Endothelial cell of umbilical vein (primary cell): ENCODE data around the gene ZBTB12. TPM values are rescaled to one million over a fixed set of nuclear protein-coding genes. Genes with fewer than 3 reads are reported as not detected.

Source experiments
- BruUV-seq: library from RNA; stranded (reverse); fragments of 400-500 nt; replicated peaks from 2 replicates; lab custom pipeline; 2021; lab: Mats Ljungman, UMichigan
- CTCF ChIA-PET: fragments of 300-600, 350-600 bp; sonication (Branson Sonifier 250); formaldehyde crosslinking; loops from one replicate; lab custom pipeline; 2021; ENCODE audit warnings: antibody characterized with exemption, inconsistent platforms; lab: Charles Lee
- POLR2A ChIA-PET: fragments of 300-600, 350-600 bp; sonication (Branson Sonifier 250); formaldehyde crosslinking; loops from one replicate; lab custom pipeline; 2021; ENCODE audit warnings: antibody characterized with exemption, inconsistent platforms; lab: Charles Lee
- DNase-seq: peaks from one replicate; pipeline ENCODE4 v3.0.0-alpha.2; 2011; ENCODE audit warnings: low read depth, low spot score
- FAIRE-seq: peaks from 2 replicates; lab custom pipeline; 2011; peaks lifted over from hg19 to GRCh38; lab: Jason Lieb, UNC
- H2AFZ ChIP-seq: 2 replicates; pipeline ENCODE4 v1.6.0; 2012; ENCODE audit warnings: low read depth, low read length, control low read depth, inconsistent platforms
- H3K27ac ChIP-seq: 2 replicates; pipeline ENCODE4 v1.5.1; 2011; ENCODE audit warnings: low read depth, mild to moderate bottlenecking, control low read depth, low read length, moderate library complexity; ENCODE audit not compliant: insufficient read depth
- H3K27me3 ChIP-seq, 2 experiments: 2 replicates each; pipeline versions ENCODE4 v1.6.0 to v1.6.1; 2011; ENCODE audit warnings: low read length in 2 of 2, mixed read lengths in 1 of 2; ENCODE audit not compliant: control insufficient read depth in 2 of 2, insufficient read depth in 2 of 2
- H3K36me3 ChIP-seq, 2 experiments: 2 replicates in 1 of 2; 3 replicates in 1 of 2; pipeline ENCODE4 v1.5.1; 2011; ENCODE audit warnings: low read length in 2 of 2, mild to moderate bottlenecking in 1 of 2, moderate library complexity in 1 of 2; ENCODE audit not compliant: control insufficient read depth in 2 of 2, insufficient read depth in 2 of 2; ENCODE audit errors: extremely low read depth in 1 of 2
- H3K4me1 ChIP-seq: 3 replicates; pipeline ENCODE4 v1.5.1; 2011; ENCODE audit warnings: mild to moderate bottlenecking, low read length; ENCODE audit not compliant: control insufficient read depth, insufficient read depth; ENCODE audit errors: extremely low read depth
- H3K4me2 ChIP-seq: 2 replicates; pipeline ENCODE4 v1.6.1; 2011; ENCODE audit warnings: low read length, control low read depth, mixed read lengths; ENCODE audit not compliant: insufficient read depth
- H3K4me3 ChIP-seq, 3 experiments: fragments of 200-600 bp in 1 of 3; sonication (generic), shearing (Covaris generic) in 1 of 3; replicated peaks in 1 of 3; 2 replicates each; pipeline ENCODE4 v1.5.1; 2011 to 2016; ENCODE audit warnings: control low read depth in 3 of 3, low read length in 3 of 3, mild to moderate bottlenecking in 2 of 3, inconsistent platforms in 1 of 3, low read depth in 1 of 3, moderate library complexity in 1 of 3; ENCODE audit not compliant: insufficient read depth in 1 of 3
- H3K79me2 ChIP-seq: 2 replicates; pipeline ENCODE4 v1.6.0; 2012; ENCODE audit warnings: low read length, inconsistent platforms; ENCODE audit not compliant: control insufficient read depth, insufficient read depth
- H3K9ac ChIP-seq: replicated peaks from 2 replicates; pipeline ENCODE3; 2011; ENCODE audit warnings: low read length, control low read depth; ENCODE audit not compliant: insufficient read depth; ENCODE audit errors: extremely low read depth
- H3K9me1 ChIP-seq: replicated peaks from 3 replicates; pipeline ENCODE4 v1.6.0; 2011; ENCODE audit warnings: mild to moderate bottlenecking, low read length; ENCODE audit not compliant: control insufficient read depth, insufficient read depth; ENCODE audit errors: extremely low read depth
- H3K9me3 ChIP-seq: replicated peaks from 2 replicates; pipeline ENCODE4 v1.5.1; 2012; ENCODE audit warnings: low read length, inconsistent platforms; ENCODE audit not compliant: control insufficient read depth, insufficient read depth
- H4K20me1 ChIP-seq: replicated peaks from 2 replicates; pipeline ENCODE3; 2011; ENCODE audit warnings: mild to moderate bottlenecking, low read length; ENCODE audit not compliant: control insufficient read depth, insufficient read depth; ENCODE audit errors: extremely low read depth
- FOS ChIP-seq: IDR thresholded peaks from 2 replicates; pipeline ENCODE4 v1.6.1; 2011; ENCODE audit warnings: mild to moderate bottlenecking, low read length, moderate library complexity, borderline replicate concordance; ENCODE audit not compliant: insufficient read depth
- GATA2 ChIP-seq: IDR thresholded peaks from 2 replicates; pipeline ENCODE4 v1.7.0; 2011; ENCODE audit warnings: low read depth, mild to moderate bottlenecking, moderate library complexity, mixed read lengths, low read length; ENCODE audit not compliant: insufficient read length, insufficient read depth
- JUN ChIP-seq: IDR thresholded peaks from 2 replicates; pipeline ENCODE4 v1.6.1; 2011; ENCODE audit warnings: borderline replicate concordance, low read depth; ENCODE audit not compliant: insufficient read length, insufficient read depth
- MYC ChIP-seq: IDR thresholded peaks from one replicate; pipeline ENCODE4 v1.6.1; 2011; ENCODE audit warnings: mild to moderate bottlenecking, low read depth, low read length
- POLR2A ChIP-seq: IDR thresholded peaks from 2 replicates; pipeline ENCODE4 v1.6.1; 2012; ENCODE audit warnings: low read depth, mild to moderate bottlenecking, control low read depth, low read length
- dilution Hi-C: fragments of 300-500 bp; cut with MboI; formaldehyde crosslinking; loops from one replicate; pipeline ENCODE4 v1.15.0; 2019; ENCODE audit warnings: low sequenced_read_pairs; ENCODE audit not compliant: extremely low pct_ligation_motif_present
- intact Hi-C: fragments of 100-400 bp; cut with micrococcal nuclease; formaldehyde crosslinking; loops from one replicate; pipeline ENCODE4 v1.10.0; 2022
- polyA plus RNA-seq, 4 experiments: library from polyadenylated mRNA; depleted of rRNA in 3 of 4; stranded (reverse) in 3 of 4; unstranded in 1 of 4; fragments of >200 nt; gene quantifications; 2 replicates each; pipeline versions ENCODE4 v1.2.1 to v1.2.3, GENCODE V29; 2011 to 2012; ENCODE audit warnings: missing spikeins in 1 of 4
- total RNA-seq: library from RNA; stranded (reverse); gene quantifications from 2 replicates; pipeline ENCODE4 v1.2.3, GENCODE V29; 2021
- TF ChIP-seq, protein P1 (sequence below): IDR thresholded peaks from 2 replicates; pipeline ENCODE4 v1.6.1; 2011; ENCODE audit not compliant: insufficient read depth, insufficient read length
- TF ChIP-seq, protein P2 (sequence below), 2 donors: IDR thresholded peaks; 1 replicate in 1 of 2; 2 replicates in 1 of 2; pipeline ENCODE4 v1.5.1; 2011; ENCODE audit warnings: low read length in 2 of 2, mild to moderate bottlenecking in 2 of 2, moderate library complexity in 2 of 2, control low read depth in 1 of 2, inconsistent platforms in 1 of 2, low read depth in 1 of 2; ENCODE audit not compliant: insufficient read depth in 1 of 2; ENCODE audit errors: extremely low read depth in 1 of 2

The ZBTB12 gene
- total and polyA plus RNA-seq, 2 donors (not counting 3 experiments of a cell fraction or from before 2014, with no cell fraction given): 2.9 to 4.9 TPM

DNA sequence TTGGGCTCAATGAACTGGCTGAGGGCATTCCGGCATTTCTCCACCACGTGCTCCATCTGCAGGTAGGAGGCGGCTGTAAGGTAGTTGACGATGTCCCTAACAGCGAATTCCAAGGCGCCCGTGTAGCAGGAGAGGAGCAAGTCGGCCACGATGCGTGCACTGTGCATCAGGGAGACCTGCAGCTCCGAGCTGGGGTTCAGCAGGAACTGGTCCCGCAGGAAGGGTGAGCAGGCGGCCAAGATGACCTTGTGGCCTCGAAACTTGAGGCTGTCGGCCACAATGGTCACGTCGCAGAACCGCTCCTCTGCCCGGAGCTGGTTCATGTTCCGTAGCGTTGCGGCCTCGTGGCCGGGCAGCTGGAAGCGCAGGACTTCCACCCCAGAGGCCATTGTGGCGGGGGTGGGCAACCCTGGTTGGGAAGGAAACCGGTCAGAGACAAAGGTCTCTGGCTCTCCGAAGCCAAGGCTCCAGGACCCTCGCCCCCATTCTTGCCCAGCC lies 920 bp downstream of the ZBTB12 start:
- no TSS peak for BruUV-seq
- Histone ChIP-seq H2AFZ (peak overlapping the region; percentile 24), H3K4me1 (peaks cover 12% of the 10 kb centered on the region), H3K4me2 (peak overlapping the region; percentile 13), H3K36me3 (no peaks in the 10 kb centered on the region), H3K9me1 (no peaks in the 10 kb centered on the region), H3K4me3 (peak overlapping the region in 1 of 3 experiments; percentile 77), H4K20me1 (no peaks in the 10 kb centered on the region), H3K9ac (no peak overlapping the region), H3K27me3 (peaks cover 4 to 8% of the 10 kb centered on the region in 2 experiments), H3K9me3 (no peaks in the 10 kb centered on the region), H3K79me2 (no peaks in the 10 kb centered on the region), H3K27ac (no peak overlapping the region)
- DNase-seq (no peak), FAIRE-seq (no peak)
- intact Hi-C loops (no loop called here), dilution Hi-C loops (no loop called here)
- ChIA-PET POLR2A (no interaction called here), CTCF (interaction anchor here (2.8 kb wide), 1 partner anchor 51 kb away, joined by 27 read pairs; no protein-coding TSS in a partner anchor)
- TF ChIP-seq, protein P1, sequence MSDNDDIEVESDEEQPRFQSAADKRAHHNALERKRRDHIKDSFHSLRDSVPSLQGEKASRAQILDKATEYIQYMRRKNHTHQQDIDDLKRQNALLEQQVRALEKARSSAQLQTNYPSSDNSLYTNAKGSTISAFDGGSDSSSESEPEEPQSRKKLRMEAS: no peak

DNA sequence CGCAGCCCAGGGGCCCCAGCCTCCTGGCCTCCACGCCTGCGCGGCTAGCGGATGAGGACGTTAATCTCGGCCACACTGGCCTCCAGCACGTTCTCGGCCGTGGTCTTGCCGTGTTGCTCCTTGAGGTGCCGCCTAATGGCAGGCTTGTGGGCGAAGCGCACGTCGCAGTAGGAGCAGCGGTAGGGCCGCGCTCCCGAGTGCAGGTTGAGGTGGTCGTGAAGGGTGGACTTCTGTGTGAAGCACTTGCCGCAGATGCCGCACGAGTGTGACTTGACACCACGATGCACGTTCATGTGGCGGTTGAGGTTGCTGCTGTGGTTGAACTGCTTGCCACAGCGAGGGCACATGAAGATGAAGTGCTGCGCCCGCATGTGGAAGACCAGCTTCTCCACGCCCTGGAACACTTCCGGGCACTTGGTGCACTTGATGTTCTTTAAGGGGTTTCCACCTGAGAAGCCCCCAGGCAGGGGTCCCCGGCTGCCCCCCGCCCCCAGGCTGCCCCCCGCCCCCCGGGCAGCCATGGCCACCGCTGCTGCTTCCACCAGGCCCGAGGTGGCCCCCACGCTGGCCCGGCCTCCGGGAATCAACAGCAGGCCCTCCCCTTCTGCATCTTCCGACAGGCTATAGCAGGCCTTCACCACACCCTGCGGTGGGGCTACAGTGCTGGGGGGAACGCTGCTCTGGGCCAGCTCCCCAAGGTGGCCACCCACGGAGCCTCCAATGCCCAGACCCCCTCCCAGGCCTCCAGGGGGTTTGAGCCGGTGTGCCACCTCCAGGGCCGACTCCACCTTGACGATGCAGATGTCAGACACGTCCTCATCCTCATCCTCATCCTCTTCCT lies 1.8 kb downstream of the ZBTB12 start:
- no peaks in the 10 kb centered on the region for H4K20me1 ChIP-seq
- H3K27ac ChIP-seq: no peak overlapping the region
- H3K79me2 ChIP-seq: no peaks in the 10 kb centered on the region
- H3K4me1 ChIP-seq: peaks cover 12% of the 10 kb centered on the region
- H3K4me3 ChIP-seq: no peak overlapping the region
- peaks cover 0 to 2% of the 10 kb centered on the region in 2 experiments for H3K36me3 ChIP-seq
- H3K9ac ChIP-seq: no peak overlapping the region
- peaks cover 2% of the 10 kb centered on the region in 2 experiments for H3K27me3 ChIP-seq
- DNase-seq (no peak), FAIRE-seq (no peak)
- BruUV-seq: no TSS peak
- ChIA-PET CTCF (no interaction called here), POLR2A (no interaction called here)
- H3K9me1 ChIP-seq: no peaks in the 10 kb centered on the region
- H3K9me3 ChIP-seq: no peaks in the 10 kb centered on the region
- TF ChIP-seq, protein P2, sequence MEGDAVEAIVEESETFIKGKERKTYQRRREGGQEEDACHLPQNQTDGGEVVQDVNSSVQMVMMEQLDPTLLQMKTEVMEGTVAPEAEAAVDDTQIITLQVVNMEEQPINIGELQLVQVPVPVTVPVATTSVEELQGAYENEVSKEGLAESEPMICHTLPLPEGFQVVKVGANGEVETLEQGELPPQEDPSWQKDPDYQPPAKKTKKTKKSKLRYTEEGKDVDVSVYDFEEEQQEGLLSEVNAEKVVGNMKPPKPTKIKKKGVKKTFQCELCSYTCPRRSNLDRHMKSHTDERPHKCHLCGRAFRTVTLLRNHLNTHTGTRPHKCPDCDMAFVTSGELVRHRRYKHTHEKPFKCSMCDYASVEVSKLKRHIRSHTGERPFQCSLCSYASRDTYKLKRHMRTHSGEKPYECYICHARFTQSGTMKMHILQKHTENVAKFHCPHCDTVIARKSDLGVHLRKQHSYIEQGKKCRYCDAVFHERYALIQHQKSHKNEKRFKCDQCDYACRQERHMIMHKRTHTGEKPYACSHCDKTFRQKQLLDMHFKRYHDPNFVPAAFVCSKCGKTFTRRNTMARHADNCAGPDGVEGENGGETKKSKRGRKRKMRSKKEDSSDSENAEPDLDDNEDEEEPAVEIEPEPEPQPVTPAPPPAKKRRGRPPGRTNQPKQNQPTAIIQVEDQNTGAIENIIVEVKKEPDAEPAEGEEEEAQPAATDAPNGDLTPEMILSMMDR (IDR thresholded peaks at IDR 0.05; ENCODE audit: extremely low read depth in 1 of 2, insufficient read depth in 1 of 2, low read depth in 1 of 2, low read length in 2 of 2): no peak
- TF ChIP-seq GATA2: no peak
- no peak for TF ChIP-seq JUN
- no peak for TF ChIP-seq FOS
- TF ChIP-seq, protein P1: no peak
- TF ChIP-seq POLR2A: no peak
- TF ChIP-seq MYC: no peak
- intact Hi-C loops (loop anchor here (5.0 kb wide), 1 partner anchor 68 kb away; no protein-coding TSS in a partner anchor), dilution Hi-C loops (no loop called here)
- no peak overlapping the region for H3K4me2 ChIP-seq
- H2AFZ ChIP-seq: no peak overlapping the region
